ENCODE data around the gene LRP8. TPM values are rescaled to one million over a fixed set of nuclear protein-coding genes. Genes with fewer than 3 reads are reported as not detected.

LRP8 gene
- total and polyA plus RNA-seq, 12 donors: 0.37 to 4.7 (median 2.2) TPM

DNA sequence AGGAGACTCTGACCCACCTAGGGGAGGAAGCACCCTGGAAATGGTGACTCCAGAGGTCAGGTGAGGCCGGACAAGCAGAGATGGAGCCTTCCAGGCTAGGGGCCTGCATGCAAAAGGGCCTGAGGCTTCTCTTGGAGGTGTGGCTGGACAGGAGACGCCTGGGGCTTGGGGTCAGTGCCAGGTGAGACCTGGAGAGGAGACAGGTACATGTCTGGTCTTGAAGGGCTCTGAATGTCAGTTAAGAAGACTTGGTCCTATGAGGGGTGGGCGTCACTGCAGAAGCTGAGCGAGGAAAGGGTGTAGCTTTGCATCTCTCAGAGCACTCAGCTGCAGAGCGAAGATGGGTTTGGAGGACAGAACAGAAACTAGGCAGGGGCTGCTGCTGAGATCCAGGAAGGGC, 14.3 kb downstream of the LRP8 start:
- no peak for ATAC-seq
- no peak for DNase-seq

DNA sequence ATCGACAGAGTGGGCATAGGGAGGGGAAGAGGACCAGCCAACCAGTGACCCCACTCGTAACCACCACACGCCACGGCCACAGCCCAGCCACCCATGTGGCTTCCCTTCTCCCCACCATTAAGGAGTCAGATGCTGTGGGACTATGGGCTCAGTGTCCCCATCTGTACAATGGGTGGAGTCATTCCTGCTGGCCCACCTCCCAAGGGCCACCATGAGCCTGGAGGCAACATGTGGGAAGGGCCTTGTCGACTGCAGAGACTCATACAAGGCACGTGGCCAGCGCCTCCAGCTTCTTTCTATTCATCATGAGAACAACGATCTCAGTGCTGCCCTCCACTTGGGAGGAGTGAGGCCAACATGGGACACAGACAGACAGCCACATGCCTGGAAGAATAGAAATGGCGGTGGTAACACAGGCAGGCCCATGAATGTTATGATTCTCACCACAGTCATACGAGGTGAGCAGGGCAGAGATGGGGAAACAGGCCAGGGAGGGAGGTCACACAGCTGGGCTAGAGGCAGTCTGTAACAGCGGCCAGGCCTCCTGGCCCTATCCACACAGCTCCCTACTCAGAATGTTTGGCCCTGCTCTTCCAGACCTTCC, 16.1 kb downstream of the LRP8 start:
- no peak for ATAC-seq
- Histone ChIP-seq H3K4me1 (peaks cover 0 to 1% (median 0%) of the 10 kb centered on the region in 9 donors), H3K9me3 (no peaks in the 10 kb centered on the region), H3K27ac (no peak overlapping the region), H3K4me3 (no peak overlapping the region), H3K36me3 (no peaks in the 10 kb centered on the region), H3K27me3 (no peaks in the 10 kb centered on the region)
- intact Hi-C loops (cut with DNase I): no loop called here
- 87% methylated on average over 11 of the region's 11 CpGs for WGBS, 2 donors
- TF ChIP-seq, protein P1, sequence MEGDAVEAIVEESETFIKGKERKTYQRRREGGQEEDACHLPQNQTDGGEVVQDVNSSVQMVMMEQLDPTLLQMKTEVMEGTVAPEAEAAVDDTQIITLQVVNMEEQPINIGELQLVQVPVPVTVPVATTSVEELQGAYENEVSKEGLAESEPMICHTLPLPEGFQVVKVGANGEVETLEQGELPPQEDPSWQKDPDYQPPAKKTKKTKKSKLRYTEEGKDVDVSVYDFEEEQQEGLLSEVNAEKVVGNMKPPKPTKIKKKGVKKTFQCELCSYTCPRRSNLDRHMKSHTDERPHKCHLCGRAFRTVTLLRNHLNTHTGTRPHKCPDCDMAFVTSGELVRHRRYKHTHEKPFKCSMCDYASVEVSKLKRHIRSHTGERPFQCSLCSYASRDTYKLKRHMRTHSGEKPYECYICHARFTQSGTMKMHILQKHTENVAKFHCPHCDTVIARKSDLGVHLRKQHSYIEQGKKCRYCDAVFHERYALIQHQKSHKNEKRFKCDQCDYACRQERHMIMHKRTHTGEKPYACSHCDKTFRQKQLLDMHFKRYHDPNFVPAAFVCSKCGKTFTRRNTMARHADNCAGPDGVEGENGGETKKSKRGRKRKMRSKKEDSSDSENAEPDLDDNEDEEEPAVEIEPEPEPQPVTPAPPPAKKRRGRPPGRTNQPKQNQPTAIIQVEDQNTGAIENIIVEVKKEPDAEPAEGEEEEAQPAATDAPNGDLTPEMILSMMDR (IDR thresholded peaks at IDR 0.05): no peak
- DNase-seq: no peak

More for the DNA sequence above, 14.3 kb downstream of the LRP8 start:
- TF ChIP-seq, protein P1 (IDR thresholded peaks at IDR 0.05): no peak
- H3K9me3 ChIP-seq: no peaks in the 10 kb centered on the region
- H3K27me3 ChIP-seq: no peaks in the 10 kb centered on the region
- no peak overlapping the region for H3K27ac ChIP-seq
- intact Hi-C loops (cut with DNase I): no loop called here
- no peaks in the 10 kb centered on the region for H3K36me3 ChIP-seq
- peaks cover 0 to 9% (median 0%) of the 10 kb centered on the region in 9 donors for H3K4me1 ChIP-seq
- H3K4me3 ChIP-seq: no peak overlapping the region
- WGBS, 2 donors: 91 to 97% methylated on average over 5 of the region's 5 CpGs

DNA sequence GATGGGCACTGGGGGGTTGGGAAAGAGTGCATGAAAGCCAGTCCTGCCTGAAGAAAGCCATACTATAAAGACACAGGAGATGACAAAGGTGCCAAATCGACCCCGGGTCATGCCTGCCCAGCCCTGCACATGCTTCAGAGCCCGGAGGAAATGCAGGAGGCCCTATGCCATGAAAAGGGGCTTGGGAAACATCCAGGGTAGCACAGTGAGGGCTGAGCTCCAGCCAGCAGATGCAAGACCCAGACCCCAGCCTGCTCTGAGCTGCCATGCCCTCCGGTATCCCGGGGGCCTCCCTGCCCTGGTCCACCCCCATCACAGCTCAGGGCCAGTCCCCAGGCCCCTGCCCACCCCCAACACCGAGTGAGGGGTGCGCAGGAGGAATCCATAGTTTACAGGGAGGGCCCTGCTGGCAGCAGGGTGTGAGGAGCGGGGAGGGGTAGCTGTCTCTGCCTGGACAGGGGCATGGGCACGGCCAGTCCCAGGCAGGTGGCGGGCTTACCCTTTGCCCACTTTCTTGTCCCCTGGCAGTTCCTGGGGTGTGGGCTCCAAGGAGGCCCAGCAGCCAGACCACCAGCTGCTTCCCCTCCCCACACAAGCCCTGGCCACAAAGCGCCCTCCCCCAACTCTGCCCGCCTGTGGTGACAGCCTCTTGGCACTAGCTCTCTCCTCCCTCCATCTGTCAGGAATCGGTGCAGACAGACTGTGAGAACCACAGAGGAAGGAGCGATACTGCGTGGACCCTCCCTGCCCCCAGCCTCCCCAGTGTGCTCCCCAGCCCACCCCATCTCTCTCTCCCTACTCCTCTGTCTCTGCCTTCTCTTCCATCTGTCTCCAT, 16.8 kb downstream of the LRP8 start:
- TF ChIP-seq, protein P1 (IDR thresholded peaks at IDR 0.05): no peak
- DNase-seq (no peak), ATAC-seq (no peak)
- intact Hi-C loops (cut with DNase I): no loop called here
- Histone ChIP-seq H3K27me3 (no peaks in the 10 kb centered on the region), H3K36me3 (no peaks in the 10 kb centered on the region), H3K9me3 (no peaks in the 10 kb centered on the region), H3K4me3 (no peak overlapping the region), H3K27ac (no peak overlapping the region), H3K4me1 (peaks cover 0 to 3% (median 0%) of the 10 kb centered on the region in 9 donors)
- WGBS, 2 donors: 67 to 74% methylated on average over 14 to 15 of the region's 15 CpGs

DNA sequence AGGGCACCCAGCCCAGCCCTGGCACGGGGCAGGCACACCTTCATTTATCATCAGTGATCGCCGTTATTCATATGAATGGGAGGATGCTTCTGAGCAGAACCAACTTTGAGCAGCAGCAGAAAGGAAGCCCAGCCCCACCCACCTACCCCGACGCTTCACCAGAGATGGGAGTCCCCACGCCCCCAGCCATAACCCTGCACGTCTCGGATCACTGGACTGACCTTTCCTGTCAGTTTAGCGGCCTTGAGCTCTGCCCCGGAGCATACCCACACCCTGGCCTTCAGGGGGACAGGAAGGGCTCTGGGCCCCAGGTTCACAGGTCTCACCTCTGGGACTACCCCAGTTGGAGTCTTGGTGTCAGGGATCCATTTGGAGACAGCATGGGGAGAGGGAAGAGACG, 18.1 kb downstream of the LRP8 start:
- TF ChIP-seq, protein P1 (IDR thresholded peaks at IDR 0.05): no peak
- no peaks in the 10 kb centered on the region for H3K27me3 ChIP-seq
- no peaks in the 10 kb centered on the region for H3K9me3 ChIP-seq
- peaks cover 0 to 11% (median 0%) of the 10 kb centered on the region in 9 donors for H3K4me1 ChIP-seq
- no peaks in the 10 kb centered on the region for H3K36me3 ChIP-seq
- 71 to 74% methylated on average over 11 of the region's 11 CpGs for WGBS, 2 donors
- ATAC-seq (no peak), DNase-seq (no peak)
- intact Hi-C loops (cut with DNase I): no loop called here
- H3K27ac ChIP-seq: no peak overlapping the region
- H3K4me3 ChIP-seq: no peak overlapping the region

All from heart right ventricle (tissue), 16 donors.